HG03432 (cell line): ENCODE measurements around the gene MYL6.
A peak's percentile ranks its signal among the peaks of the same experiment; 100 is the strongest.
"Not testable (repeated sequence)": the region's sequence is repeated elsewhere in the genome, so short reads cannot be mapped to it uniquely, and the experiment has no call there.

Experiments
- ATAC-seq: cut with Tn5 transposase; IDR thresholded peaks from one replicate; pipeline ENCODE4 v1.9.1; 2021; ENCODE audit warnings: mild to moderate bottlenecking, moderate library complexity; ENCODE audit not compliant: unreplicated experiment

Gene MYL6

GRCh38 chr12:56189099-56189917 is 31.1 kb downstream of the MYL6 start, which contains the start of gene SMARCC2:
Gene SMARCC2, minus strand, starts transcription at chr12:56189483. Its CDS starts 22 bp downstream, at chr12:56189461.
- ATAC-seq, result peak; percentile 87

- peak; percentile 37 for ATAC-seq
Measured at GRCh38 chr12:56189918-56190694, 31.9 kb downstream of the MYL6 start.

- ATAC-seq, result no peak
Measured at GRCh38 chr12:56190695-56191155, 32.6 kb downstream of the MYL6 start.

GRCh38 chr12:56192582-56192981 is 34.4 kb downstream of the MYL6 start:
- ATAC-seq, result no peak

GRCh38 chr12:56193025-56193578 is 34.9 kb downstream of the MYL6 start:
- ATAC-seq, result no peak

- not testable (repeated sequence) for ATAC-seq
Measured at GRCh38 chr12:56196818-56197550, 38.8 kb downstream of the MYL6 start.

- ATAC-seq, result no peak
Measured at GRCh38 chr12:56197921-56198635, 39.9 kb downstream of the MYL6 start.

- ATAC-seq, result no peak
Measured at GRCh38 chr12:56198836-56199235, 40.7 kb downstream of the MYL6 start.

- no peak for ATAC-seq
Measured at GRCh38 chr12:56202366-56202765, 44.2 kb downstream of the MYL6 start.

GRCh38 chr12:56202838-56203237 is 44.7 kb downstream of the MYL6 start:
- no peak for ATAC-seq

- no peak for ATAC-seq
Measured at GRCh38 chr12:56204275-56204674, 46.1 kb downstream of the MYL6 start.

- no peak for ATAC-seq
Measured at GRCh38 chr12:56205445-56205844, 47.3 kb downstream of the MYL6 start.

GRCh38 chr12:56206452-56207166 is 48.5 kb downstream of the MYL6 start:
- peak; percentile 59 for ATAC-seq

- no peak for ATAC-seq
Measured at GRCh38 chr12:56208006-56208405, 49.8 kb downstream of the MYL6 start.
